Measurements from ENCODE around the gene TLK1.
"Not testable (repeated sequence)": the region's sequence is repeated elsewhere in the genome, so short reads cannot be mapped to it uniquely, and the experiment has no call there.

Gene TLK1

GRCh38 chr2:171139860-171140259 is 20.8 kb downstream of the TLK1 start:
- no peak for DNase-seq

- DNase-seq = no peak
Measured at GRCh38 chr2:171136024-171136423, 24.7 kb downstream of the TLK1 start.

DNA sequence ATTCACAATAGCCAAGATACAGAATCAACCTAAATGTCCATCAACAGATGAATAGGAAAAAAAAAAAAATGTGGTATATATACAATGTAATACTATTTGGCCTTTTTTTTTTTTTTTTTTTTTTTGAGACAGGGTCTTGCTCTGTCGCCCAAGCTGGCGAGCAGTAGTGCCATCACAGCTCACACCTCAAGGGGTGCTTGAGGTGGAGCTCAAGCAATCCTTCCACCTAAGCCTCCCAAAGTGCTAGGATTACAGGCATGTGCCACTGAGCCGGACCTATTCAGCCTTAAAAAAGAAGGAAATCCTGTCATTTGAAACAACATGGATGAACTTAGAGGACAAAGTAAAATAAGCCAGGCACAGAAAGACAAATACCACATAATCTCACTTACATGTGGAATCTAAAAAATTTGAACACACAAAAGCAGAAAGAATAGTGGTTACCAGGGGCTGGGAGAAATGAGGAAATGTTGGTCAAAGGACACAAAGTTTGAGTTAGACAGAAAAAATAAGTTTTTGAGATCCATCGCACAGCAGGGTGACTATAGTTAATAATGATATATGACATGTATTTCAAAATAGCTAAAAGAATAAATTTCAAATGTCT is 26.0 kb downstream of the TLK1 start:
- DNase-seq = no peak

- no peak for DNase-seq
Measured at GRCh38 chr2:171132086-171132485, 28.6 kb downstream of the TLK1 start.

GRCh38 chr2:171128461-171128860 is 32.2 kb downstream of the TLK1 start:
- no peak for DNase-seq

- no peak for DNase-seq
Measured at GRCh38 chr2:171124541-171124940, 36.2 kb downstream of the TLK1 start.

GRCh38 chr2:171109571-171109970 is 51.1 kb downstream of the TLK1 start:
- no peak for DNase-seq

DNA sequence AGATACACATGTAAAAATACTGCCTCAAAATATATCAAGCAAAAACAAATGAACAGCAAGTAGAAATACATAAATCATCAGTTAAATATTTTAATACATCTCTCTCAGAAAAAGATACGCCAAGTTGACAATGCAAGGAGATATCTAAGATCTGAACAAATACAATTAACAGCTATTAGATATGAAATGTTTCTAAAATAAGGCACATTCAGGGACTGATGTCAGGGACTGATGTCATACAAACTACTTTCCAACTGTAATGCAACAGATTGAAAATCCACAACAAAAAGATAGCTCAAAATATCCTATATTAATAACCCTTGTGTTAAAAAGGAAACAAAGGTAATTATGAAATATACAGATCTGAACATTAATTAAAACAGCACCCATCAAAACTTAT is 51.7 kb downstream of the TLK1 start:
- no peak for DNase-seq

GRCh38 chr2:171107803-171108202 is 52.9 kb downstream of the TLK1 start:
- no peak for DNase-seq

GRCh38 chr2:171104379-171104778 is 56.3 kb downstream of the TLK1 start:
- DNase-seq = no peak

- no peak for DNase-seq
Measured at GRCh38 chr2:171102802-171103201, 57.9 kb downstream of the TLK1 start.

- no peak for DNase-seq
Measured at GRCh38 chr2:171100370-171100769, 60.3 kb downstream of the TLK1 start.

DNA sequence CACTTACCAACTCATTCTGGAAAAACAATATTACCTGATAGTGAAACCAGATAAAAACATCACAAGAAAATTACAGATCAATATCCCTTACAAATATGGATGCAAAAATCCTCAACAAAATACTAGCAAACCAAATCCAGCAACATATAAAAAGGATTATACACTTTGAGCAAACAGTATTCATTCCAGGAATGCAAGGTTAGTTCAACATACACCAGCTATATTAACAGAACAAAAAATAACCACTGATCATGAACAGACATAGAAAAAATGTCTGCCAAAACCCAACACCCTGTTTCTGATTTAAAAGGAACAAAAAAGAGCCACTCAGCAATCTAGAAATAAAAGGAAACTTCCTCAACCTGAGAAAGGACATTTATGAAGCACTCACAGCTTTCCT is 62.1 kb downstream of the TLK1 start:
- no peak for DNase-seq

GRCh38 chr2:171095014-171095582 is 65.6 kb downstream of the TLK1 start:
- DNase-seq = no peak

DNA sequence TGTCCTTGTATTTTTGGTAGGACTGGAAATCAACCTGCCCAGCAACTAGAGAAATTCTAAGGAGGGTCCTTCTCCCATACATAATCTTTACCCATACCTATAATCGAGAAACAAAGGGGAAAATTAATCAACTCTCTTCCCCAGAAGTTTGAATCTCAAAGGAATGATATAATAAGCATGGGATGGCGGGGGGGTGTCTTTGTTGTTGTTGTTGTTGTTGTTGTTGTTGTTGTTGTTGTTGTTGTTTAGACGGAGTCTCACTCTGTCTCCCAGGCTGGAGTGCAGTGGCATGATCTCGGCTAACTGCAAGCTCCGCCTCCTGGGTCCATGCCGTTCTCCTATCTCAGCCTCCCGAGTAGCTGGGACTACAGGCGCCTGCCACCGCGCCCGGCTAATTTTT is 69.2 kb downstream of the TLK1 start:
- not testable (repeated sequence) for DNase-seq

DNA sequence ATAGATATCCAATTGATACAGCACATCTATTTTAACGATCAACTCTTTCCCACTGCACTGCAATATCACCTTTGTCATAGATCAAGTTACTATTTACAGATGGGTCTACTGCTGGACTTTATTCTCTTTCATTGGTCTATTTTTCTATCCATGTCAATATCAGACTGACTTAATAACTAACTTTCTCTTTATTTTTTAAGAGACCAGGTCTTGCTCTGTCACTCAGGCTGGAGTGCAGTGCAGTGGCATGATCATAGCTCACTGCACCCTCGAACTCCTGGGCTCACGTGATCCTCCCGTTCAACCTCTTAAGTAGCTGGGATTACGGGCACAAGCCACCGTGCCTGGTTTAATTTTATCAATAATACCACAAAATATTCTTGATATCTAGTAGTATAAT is 71.2 kb downstream of the TLK1 start:
- no peak for DNase-seq

- DNase-seq = no peak
Measured at GRCh38 chr2:171088057-171088834, 72.4 kb downstream of the TLK1 start.

DNA sequence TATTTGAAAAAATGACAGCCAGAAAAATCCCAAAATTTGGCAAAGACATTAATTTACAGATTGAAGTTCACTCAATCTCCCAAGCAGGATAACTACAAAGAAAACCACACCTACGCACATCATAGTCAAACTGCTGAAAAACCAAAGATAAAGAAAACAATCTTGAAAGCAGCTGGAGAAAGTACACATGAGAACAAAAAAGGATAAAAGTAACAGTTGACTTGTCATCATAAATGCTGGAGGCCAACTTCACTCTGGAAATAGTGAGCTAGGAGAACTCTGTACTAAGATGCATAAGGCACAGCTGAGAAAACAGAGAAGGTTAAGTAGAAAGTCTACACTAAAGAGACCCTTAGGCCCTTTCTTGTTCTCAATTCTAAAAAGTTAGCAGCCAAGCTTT is 73.1 kb downstream of the TLK1 start:
- no peak for DNase-seq

GRCh38 chr2:171086352-171087290 is 74.1 kb downstream of the TLK1 start:
- peak; percentile 50 for DNase-seq

DNA sequence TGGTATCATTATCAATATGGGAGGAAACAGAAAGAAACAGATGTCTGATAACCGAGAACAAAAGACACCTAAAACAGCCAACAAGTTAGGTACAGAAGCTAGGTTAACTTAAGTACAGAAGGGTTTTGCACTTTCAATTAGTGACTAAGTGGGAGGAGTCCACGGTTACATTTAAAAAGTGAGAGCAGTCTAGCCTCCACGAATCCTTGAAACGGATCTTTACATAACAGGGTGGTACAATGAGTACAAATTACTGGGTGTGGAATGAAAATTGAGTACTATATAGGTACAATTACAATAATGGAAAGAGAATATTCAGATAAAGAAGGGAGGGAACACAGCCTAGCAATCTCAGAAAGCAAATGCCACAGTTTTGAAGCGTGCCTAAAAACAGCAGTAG is 76.6 kb downstream of the TLK1 start:
- no peak for DNase-seq

- DNase-seq = no peak
Measured at GRCh38 chr2:171083451-171083850, 77.2 kb downstream of the TLK1 start.

DNA sequence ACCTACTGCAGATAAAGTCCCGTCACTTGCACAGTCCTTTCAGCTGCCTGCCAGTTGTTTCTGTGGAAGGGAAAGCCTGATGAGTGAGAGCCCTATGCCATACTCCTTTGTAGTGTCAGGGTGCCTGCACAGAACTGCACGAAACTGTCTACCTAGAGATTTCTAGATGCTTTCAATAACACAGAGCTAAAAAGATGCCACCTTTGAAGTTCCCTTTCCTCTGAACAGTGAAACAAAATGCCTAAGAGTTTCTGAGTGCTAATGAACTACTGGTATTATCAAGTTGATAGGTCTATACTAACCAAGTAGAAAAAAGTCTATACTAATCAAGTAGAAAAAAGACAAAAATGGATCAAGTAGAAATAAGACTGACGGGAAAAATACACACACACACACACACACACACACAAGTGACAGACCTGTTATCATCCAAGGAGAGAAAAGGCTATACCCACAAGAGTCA is 79.0 kb downstream of the TLK1 start:
- DNase-seq = no peak

GRCh38 chr2:171080607-171081006 is 80.1 kb downstream of the TLK1 start:
- DNase-seq = no peak

All from stimulated activated CD8-positive, alpha-beta memory T cell treated with anti-CD3 and anti-CD28 coated beads, Interleukin-4, amount 100 ng/mL, for 48 hours (primary cell).